ELF-1 (cell line): ENCODE data around the gene OSBPL8.
A peak's percentile ranks its signal among the peaks of the same experiment; 100 is the strongest.
"Not testable (repeated sequence)": the region's sequence is repeated elsewhere in the genome, so short reads cannot be mapped to it uniquely, and the experiment has no call there.

Experiments used
- DNase-seq: peaks from one replicate; pipeline ENCODE4 v3.0.0-alpha.2; 2016; ENCODE audit warnings: low read depth, low spot score

The OSBPL8 gene

GRCh38 chr12:76364131-76364530, 195.4 kb downstream of the OSBPL8 start:
- DNase-seq = not testable (repeated sequence)

DNA sequence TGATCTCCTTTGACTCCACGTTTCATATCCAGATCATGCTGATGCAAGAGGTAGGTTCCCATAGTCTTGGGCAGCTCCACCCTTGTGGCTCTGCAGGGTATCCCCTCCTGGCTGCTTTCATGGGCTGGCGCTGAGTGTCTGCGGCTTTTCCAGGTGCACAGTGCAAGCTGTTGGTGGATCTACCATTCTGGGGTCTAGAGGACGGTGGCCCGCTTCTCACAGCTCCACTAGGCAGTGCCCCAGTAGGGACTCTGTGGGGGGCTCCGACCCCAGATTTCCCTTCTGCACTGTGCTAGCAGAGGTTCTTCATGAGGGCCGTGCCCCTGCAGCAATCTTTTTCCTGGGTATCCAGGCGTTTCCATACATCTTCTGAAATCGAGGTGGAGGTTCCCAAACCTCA, 199.3 kb downstream of the OSBPL8 start:
- no peak for DNase-seq

- no peak for DNase-seq
Measured at GRCh38 chr12:76356071-76356470, 203.5 kb downstream of the OSBPL8 start.

- peak; percentile 96 for DNase-seq
Measured at GRCh38 chr12:76348079-76348901, 211.3 kb downstream of the OSBPL8 start, which contains the start of gene BBS10. Gene BBS10, minus strand, starts transcription at chr12:76348415. Its CDS starts 57 bp downstream, at chr12:76348358.

DNA sequence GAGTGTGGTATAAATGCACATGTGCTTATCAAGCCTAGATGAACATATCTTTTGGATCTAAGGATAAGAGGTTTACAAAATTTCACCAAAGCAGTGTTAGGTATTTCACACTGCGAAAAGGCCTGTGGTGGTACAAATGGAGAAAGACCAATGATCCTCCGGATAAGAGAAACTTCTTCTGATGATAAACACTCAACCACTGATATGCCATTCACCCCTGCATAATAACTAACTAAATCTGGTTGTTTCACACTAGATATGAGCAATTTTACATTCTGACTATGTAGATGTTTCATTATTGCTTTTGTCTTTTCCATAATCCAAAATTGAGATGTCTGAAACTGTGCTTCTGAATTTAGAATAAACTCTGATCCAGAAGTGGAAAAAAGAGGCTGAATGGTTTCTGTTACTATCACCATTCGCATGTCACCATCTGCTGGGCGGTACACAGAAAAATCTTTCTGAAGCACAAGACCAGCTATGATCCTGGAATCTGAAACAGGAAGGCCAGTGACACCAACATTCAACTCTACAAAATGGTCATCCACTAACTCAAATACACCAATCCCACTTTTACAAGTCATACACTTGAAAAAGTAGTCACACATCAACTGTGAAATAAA, 212.7 kb downstream of the OSBPL8 start:
- DNase-seq = no peak

- no peak for DNase-seq
Measured at GRCh38 chr12:76346236-76346635, 213.3 kb downstream of the OSBPL8 start.

GRCh38 chr12:76345569-76345968, 214.0 kb downstream of the OSBPL8 start:
- DNase-seq = no peak

DNA sequence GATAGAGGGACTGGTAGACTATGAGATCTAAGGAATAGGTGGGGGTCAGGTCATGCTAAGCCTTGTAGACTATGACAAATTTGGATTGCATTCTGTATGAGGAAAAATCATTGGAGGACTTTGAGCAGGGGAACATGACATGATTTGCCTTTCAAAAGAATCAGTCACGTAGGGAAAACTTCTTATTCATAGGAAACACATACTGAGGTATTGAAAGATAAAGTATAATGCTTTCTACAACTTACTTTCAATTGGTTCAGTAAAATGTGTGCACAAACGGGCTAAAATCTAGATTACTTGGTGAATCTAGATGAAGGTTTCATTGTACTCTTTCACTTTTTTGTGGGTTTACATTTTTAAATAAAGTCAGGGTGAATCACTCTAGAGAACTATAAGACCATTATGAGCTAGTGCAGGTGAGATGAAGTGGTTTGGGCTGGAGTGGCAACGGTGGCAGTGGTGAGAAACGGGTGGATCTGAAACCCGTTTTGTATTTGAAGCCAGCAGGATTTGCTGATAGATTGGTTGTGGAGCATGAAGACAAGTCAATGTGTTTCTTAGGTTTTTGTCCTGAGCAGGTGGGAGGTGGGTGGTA, 218.0 kb downstream of the OSBPL8 start:
- no peak for DNase-seq

DNA sequence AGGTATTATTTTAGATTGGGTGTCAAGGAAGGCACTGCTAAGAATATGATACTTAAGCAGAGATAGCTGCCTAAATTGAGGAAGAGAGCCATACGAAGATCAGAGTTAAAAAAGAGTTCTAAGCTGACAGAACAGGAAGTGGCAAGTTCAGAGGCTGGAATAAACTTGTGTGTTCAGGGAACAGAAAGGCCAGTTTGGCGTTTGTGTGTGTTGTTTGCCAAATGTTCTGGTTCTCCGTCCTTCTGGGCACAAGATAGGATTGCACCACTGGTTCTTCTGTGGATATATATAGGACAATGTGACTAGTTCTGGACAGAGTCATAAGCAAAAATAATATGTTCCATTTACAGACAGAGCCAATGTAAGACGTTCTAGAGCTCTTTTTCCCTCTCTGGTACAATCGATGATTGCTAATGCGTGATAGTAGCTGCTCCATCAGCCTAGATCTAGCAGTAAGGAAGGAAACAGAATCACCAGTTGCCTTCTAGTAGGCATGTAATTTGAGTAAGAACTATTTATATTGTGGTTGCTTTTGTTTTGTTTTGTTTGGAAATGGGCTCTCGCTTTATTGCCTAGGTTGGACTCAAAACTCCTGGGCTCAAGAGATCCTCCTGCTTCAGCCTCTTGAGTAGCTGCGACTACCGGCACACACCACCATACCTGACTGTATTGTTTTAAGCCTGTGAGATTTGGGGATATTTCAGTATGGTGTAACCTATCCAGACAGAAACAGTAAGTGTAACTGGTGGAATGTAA, 218.7 kb downstream of the OSBPL8 start:
- no peak for DNase-seq

DNA sequence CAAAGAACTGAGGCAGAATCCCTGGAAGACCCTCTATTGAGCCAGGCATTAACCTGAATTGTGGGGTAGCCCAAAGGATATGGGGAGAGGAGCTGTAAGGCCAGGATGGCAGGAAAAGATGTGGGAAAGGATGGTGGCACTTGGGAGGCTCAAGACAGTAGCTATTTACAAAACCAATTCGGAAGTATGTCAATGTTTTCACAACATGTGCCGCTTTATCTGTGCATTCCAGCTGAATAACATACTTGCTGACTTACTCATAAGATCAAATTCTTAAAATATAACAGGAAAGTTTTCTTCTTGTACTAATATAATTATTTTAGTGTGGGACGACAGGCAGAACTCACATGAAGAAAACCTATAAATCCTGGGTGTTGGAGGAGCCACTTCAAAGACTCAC, 222.0 kb downstream of the OSBPL8 start:
- DNase-seq = no peak

DNA sequence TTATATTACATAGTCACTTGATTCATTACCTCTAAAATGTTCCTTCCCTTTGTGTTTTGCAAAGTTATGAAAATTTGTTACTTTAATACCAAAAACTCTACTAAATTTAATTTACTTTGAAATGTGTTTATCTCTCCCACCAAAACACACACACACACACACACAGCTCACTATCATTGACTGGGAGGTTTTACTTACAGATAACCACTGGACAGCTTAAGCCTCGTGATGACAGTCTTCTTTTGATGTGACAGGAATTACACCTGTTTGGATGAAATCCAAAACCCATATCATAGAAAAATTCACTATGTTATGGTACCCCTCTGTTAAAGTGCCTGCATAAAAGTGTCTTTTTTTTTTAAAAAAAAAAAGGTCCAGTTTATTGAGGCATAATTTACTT, 227.0 kb downstream of the OSBPL8 start:
- DNase-seq = no peak

DNA sequence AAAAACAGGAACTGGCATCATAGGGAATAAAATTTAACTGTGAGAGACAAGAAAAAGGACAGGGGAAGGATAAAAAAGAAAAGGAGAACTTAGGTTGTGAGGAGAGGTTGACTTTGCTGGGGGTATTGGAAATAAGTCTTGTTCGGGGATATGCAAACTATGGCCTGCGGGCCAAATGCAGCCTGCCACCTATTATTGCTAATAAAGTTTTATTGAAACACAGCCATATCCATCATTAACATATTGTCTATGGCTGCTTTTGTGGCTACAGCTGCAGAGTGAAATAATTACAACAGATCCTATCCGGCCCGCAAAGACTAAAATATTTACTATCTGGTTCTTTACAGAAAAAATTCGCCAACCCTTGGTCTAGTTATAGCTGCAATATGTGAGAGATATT, 230.0 kb downstream of the OSBPL8 start:
- no peak for DNase-seq

- DNase-seq = no peak
Measured at GRCh38 chr12:76329159-76329558, 230.4 kb downstream of the OSBPL8 start.

GRCh38 chr12:76319595-76320319, 239.8 kb downstream of the OSBPL8 start:
- not testable (repeated sequence) for DNase-seq

DNA sequence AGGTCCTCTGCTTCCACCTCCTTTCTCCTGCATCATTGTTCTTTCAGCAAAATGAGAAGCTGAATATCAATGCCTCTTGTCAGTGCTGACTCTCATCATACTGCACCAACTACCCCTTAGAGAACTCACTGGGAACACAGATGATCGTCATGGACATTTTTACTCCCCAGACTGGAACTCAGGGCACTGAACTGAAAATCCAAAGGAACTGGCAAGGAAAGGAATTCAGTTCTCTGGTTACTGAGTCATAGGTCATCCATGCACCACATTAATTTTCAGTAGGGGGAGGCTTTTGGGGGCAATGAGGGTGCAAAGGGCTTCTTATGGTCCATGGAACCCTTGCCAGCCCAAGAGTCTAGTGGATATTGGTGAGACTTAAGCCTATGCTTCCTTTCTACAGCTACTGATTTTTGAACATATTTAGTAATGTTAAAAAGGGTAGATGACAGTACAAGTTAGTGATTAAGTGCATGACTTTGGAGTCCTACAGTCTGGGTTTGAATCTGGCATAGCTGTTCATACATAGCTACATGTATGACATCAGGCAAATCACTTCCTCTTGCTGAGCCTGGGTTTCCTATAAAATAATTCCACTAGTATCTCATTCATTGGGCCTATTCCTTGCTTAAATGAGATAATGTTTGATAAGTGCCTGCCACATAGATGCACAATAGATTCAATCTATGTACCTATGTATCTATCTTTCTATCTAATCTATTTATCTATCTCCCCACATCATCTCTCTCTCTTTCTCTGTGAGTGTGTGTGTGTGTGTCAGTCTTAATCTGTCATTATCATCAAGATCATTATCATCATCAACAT, 240.6 kb downstream of the OSBPL8 start:
- no peak for DNase-seq

GRCh38 chr12:76317976-76318375, 241.6 kb downstream of the OSBPL8 start:
- no peak for DNase-seq

- no peak for DNase-seq
Measured at GRCh38 chr12:76316468-76316867, 243.1 kb downstream of the OSBPL8 start.

DNA sequence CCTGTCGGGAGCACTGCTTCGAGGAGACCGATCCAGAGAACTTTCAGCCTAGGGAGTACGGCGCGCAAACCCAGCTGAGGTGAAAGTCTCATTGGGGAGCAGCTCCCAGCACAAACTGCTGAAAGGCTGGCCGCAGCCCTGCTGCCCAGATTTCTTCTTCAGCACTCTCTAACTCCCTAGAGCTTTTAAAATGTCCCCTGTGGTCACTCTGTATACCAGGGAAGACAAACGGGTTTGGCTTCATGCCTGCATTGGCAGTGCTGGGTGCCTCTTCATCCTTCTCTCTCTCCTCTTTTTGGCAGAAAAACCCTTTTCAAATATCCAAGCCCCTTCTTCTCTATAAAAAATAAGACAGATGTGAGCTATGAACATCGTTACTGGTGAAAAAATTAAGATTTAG, 246.3 kb downstream of the OSBPL8 start:
- DNase-seq = peak; percentile 20

- DNase-seq = no peak
Measured at GRCh38 chr12:76312315-76312714, 247.3 kb downstream of the OSBPL8 start.

DNA sequence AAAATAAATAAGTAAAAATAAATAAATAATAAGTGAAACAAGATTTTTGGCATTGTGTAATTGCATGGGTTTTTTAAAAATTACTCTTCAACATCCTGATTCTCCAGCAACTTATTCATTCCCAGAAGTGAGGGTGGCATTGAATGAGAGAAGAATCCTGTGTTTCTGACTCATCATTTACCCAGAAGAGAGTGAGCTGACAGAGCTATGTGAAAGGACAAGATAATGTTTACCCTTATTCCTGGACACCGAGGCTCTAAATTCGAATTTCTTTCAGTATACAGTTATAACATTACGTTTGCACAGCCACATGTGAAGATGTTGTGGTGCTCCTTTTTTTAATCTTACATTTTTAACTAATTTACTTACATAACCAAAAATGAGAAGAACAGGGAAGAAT, 247.8 kb downstream of the OSBPL8 start:
- no peak for DNase-seq
